HUES64 (cell line): ENCODE measurements around the gene ADAMTS17.

Source experiments
- H3K27ac ChIP-seq: 2 replicates; pipeline ENCODE4 v1.7.0; 2013; ENCODE audit warnings: low read depth, low read length, inconsistent platforms
- H3K27me3 ChIP-seq: 2 replicates; pipeline ENCODE4 v1.6.1; 2013; ENCODE audit warnings: mild to moderate bottlenecking, low read length; ENCODE audit not compliant: insufficient read depth
- H3K36me3 ChIP-seq: 2 replicates; pipeline ENCODE4 v1.6.1; 2013; ENCODE audit warnings: mild to moderate bottlenecking, low read length; ENCODE audit not compliant: insufficient read depth
- H3K4me1 ChIP-seq: 2 replicates; pipeline ENCODE4 v1.6.1; 2013; ENCODE audit warnings: mild to moderate bottlenecking, low read length, moderate library complexity; ENCODE audit not compliant: insufficient read depth
- H3K4me3 ChIP-seq: 2 replicates; pipeline ENCODE4 v1.5.1; 2013; ENCODE audit warnings: mild to moderate bottlenecking, low read length, moderate library complexity
- H3K9ac ChIP-seq: 2 replicates; pipeline ENCODE4 v1.6.1; 2013; ENCODE audit warnings: mild to moderate bottlenecking, low read depth, low read length
- H3K9me3 ChIP-seq: 2 replicates; pipeline ENCODE4 v1.6.1; 2013; ENCODE audit warnings: low read depth, low read length; ENCODE audit not compliant: insufficient read depth
- WGBS: fragments of 150-250, 120-280 bp; methylation state at CpG from one replicate; pipeline ENCODE4 v1.1.7; 2013; ENCODE audit warnings: missing lambda C conversion rate; 5-methylcytosine and 5-hydroxymethylcytosine counted together

ADAMTS17 gene

GRCh38 chr15:100154338-100154737 is 187.4 kb downstream of the ADAMTS17 start:
- Histone ChIP-seq H3K4me3 (no peak overlapping the region), H3K27ac (no peak overlapping the region), H3K9ac (no peak overlapping the region), H3K4me1 (0 out of 2 replicates have a peak, but pooled peaks cover 4% of the 10 kb centered on the region), H3K36me3 (no peaks in the 10 kb centered on the region), H3K9me3 (no peaks in the 10 kb centered on the region), H3K27me3 (no peaks in the 10 kb centered on the region)
- 86% methylated on average over 8 of the region's 8 CpGs for WGBS

- Histone ChIP-seq H3K27me3 (no peaks in the 10 kb centered on the region), H3K36me3 (no peaks in the 10 kb centered on the region), H3K9me3 (peaks cover 15% of the 10 kb centered on the region), H3K4me3 (no peak overlapping the region), H3K9ac (no peak overlapping the region), H3K4me1 (no peaks in the 10 kb centered on the region), H3K27ac (no peak overlapping the region)
- 95% methylated on average over 8 of the region's 8 CpGs for WGBS
Observed at GRCh38 chr15:100152463-100152862, 189.3 kb downstream of the ADAMTS17 start.

GRCh38 chr15:100150906-100151305 is 190.9 kb downstream of the ADAMTS17 start:
- Histone ChIP-seq H3K4me3 (no peak overlapping the region), H3K36me3 (no peaks in the 10 kb centered on the region), H3K27me3 (no peaks in the 10 kb centered on the region), H3K27ac (no peak overlapping the region), H3K9me3 (peaks cover 20% of the 10 kb centered on the region), H3K9ac (no peak overlapping the region), H3K4me1 (no peaks in the 10 kb centered on the region)
- WGBS: 95% methylated on average over 8 of the region's 8 CpGs

GRCh38 chr15:100147828-100148227 is 193.9 kb downstream of the ADAMTS17 start:
- Histone ChIP-seq H3K36me3 (no peaks in the 10 kb centered on the region), H3K27ac (no peak overlapping the region), H3K4me3 (no peak overlapping the region), H3K4me1 (no peaks in the 10 kb centered on the region), H3K27me3 (no peaks in the 10 kb centered on the region), H3K9ac (no peak overlapping the region), H3K9me3 (peaks cover 20% of the 10 kb centered on the region)
- 96% methylated on average over 3 of the region's 3 CpGs for WGBS

GRCh38 chr15:100143378-100143777 is 198.4 kb downstream of the ADAMTS17 start:
- 100% methylated on average over 1 of the region's 1 CpG for WGBS
- H3K27ac ChIP-seq: no peak overlapping the region
- no peak overlapping the region for H3K9ac ChIP-seq
- no peak overlapping the region for H3K4me3 ChIP-seq
- no peaks in the 10 kb centered on the region for H3K27me3 ChIP-seq
- H3K36me3 ChIP-seq: no peaks in the 10 kb centered on the region
- H3K9me3 ChIP-seq: peaks cover 14% of the 10 kb centered on the region
- no peaks in the 10 kb centered on the region for H3K4me1 ChIP-seq

GRCh38 chr15:100141311-100142001 is 200.3 kb downstream of the ADAMTS17 start:
- no peak overlapping the region for H3K4me3 ChIP-seq
- whole genome bisulfite sequencing: 95% methylated on average over 11 of the region's 11 CpGs

GRCh38 chr15:100140527-100141308 is 201.1 kb downstream of the ADAMTS17 start:
- H3K9me3 ChIP-seq: no peaks in the 10 kb centered on the region
- 93% methylated on average over 25 of the region's 25 CpGs for WGBS
- H3K27ac ChIP-seq: no peak overlapping the region
- H3K36me3 ChIP-seq: no peaks in the 10 kb centered on the region
- no peaks in the 10 kb centered on the region for H3K4me1 ChIP-seq
- no peak overlapping the region for H3K9ac ChIP-seq
- H3K27me3 ChIP-seq: no peaks in the 10 kb centered on the region
- no peak overlapping the region for H3K4me3 ChIP-seq

More at GRCh38 chr15:100141311-100142001, 200.3 kb downstream of the ADAMTS17 start:
- no peaks in the 10 kb centered on the region for H3K27me3 ChIP-seq
- no peaks in the 10 kb centered on the region for H3K9me3 ChIP-seq
- no peaks in the 10 kb centered on the region for H3K4me1 ChIP-seq
- H3K36me3 ChIP-seq: no peaks in the 10 kb centered on the region
- no peak overlapping the region for H3K9ac ChIP-seq
- H3K27ac ChIP-seq: no peak overlapping the region

GRCh38 chr15:100134586-100134985 is 207.2 kb downstream of the ADAMTS17 start:
- no peaks in the 10 kb centered on the region for H3K9me3 ChIP-seq

GRCh38 chr15:100134089-100134583 is 207.6 kb downstream of the ADAMTS17 start:
- no peak overlapping the region for H3K9ac ChIP-seq
- H3K4me3 ChIP-seq: no peak overlapping the region
- H3K27me3 ChIP-seq: no peaks in the 10 kb centered on the region
- no peaks in the 10 kb centered on the region for H3K36me3 ChIP-seq
- no peak overlapping the region for H3K27ac ChIP-seq
- WGBS: 95% methylated on average over 7 of the region's 7 CpGs
- H3K9me3 ChIP-seq: no peaks in the 10 kb centered on the region
- no peaks in the 10 kb centered on the region for H3K4me1 ChIP-seq

More at GRCh38 chr15:100134586-100134985, 207.2 kb downstream of the ADAMTS17 start:
- no peaks in the 10 kb centered on the region for H3K27me3 ChIP-seq
- H3K9ac ChIP-seq: no peak overlapping the region
- no peaks in the 10 kb centered on the region for H3K36me3 ChIP-seq
- no peak overlapping the region for H3K4me3 ChIP-seq
- H3K27ac ChIP-seq: no peak overlapping the region
- no peaks in the 10 kb centered on the region for H3K4me1 ChIP-seq
- 96% methylated on average over 5 of the region's 5 CpGs for WGBS

GRCh38 chr15:100133001-100133400 is 208.8 kb downstream of the ADAMTS17 start:
- Histone ChIP-seq H3K27ac (no peak overlapping the region), H3K4me1 (no peaks in the 10 kb centered on the region), H3K9ac (no peak overlapping the region), H3K4me3 (no peak overlapping the region), H3K9me3 (no peaks in the 10 kb centered on the region), H3K27me3 (no peaks in the 10 kb centered on the region), H3K36me3 (no peaks in the 10 kb centered on the region)
- WGBS: 90% methylated on average over 3 of the region's 3 CpGs

GRCh38 chr15:100132309-100132708 is 209.5 kb downstream of the ADAMTS17 start:
- Histone ChIP-seq H3K9ac (no peak overlapping the region), H3K9me3 (no peaks in the 10 kb centered on the region), H3K4me1 (no peaks in the 10 kb centered on the region), H3K4me3 (no peak overlapping the region), H3K36me3 (no peaks in the 10 kb centered on the region), H3K27me3 (no peaks in the 10 kb centered on the region), H3K27ac (no peak overlapping the region)
- WGBS: 95% methylated on average over 10 of the region's 10 CpGs
